ENCODE results near the gene LRRTM3.

LRRTM3 gene

GRCh38 chr10:67033878-67034277 lies 108.0 kb downstream of the LRRTM3 start:
- no peak for DNase-seq (ENCODE audit: low read depth)

DNA sequence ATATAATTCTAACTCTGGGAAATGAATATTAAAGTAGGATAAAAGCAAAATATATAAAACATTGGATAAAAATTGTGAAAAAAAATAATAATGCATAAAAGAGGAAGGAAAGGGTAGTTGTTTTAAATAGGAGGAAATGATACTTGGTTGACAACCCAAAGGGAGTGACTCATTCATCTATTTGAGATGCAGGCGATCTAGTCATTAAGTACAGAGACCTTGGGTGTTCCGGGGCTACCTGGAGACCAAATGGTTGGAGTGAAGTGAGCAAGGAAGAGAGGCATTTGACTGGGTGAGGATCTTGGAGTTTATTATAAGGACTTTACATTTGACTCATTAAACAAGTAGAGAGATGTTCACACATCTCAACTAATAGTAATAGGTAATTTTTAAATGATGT lies 111.0 kb downstream of the LRRTM3 start:
- no peak for DNase-seq (ENCODE audit: low read depth)

GRCh38 chr10:67043041-67043440 lies 117.2 kb downstream of the LRRTM3 start:
- no peak for DNase-seq (ENCODE audit: low read depth)

DNA sequence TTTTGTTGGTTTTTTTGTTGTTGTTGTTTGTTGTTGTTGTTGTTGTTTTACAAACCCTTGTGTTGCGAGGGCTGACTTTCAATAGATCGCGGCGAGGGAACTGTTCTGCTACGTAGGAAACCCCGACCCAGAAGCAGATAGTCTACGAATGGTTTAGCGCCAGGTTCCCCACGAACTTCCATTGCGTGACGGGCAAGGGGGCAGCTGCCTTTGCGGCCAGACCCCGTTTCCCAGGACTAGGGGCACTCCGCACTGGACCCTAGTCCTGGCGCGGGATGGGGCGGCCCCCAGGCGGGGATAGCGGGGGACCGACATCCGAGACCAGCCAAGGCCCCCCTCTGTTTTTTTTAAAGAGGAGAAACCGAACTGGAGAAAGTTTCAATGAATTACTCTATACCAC lies 119.6 kb downstream of the LRRTM3 start:
- no peak for DNase-seq (ENCODE audit: low read depth)

DNA sequence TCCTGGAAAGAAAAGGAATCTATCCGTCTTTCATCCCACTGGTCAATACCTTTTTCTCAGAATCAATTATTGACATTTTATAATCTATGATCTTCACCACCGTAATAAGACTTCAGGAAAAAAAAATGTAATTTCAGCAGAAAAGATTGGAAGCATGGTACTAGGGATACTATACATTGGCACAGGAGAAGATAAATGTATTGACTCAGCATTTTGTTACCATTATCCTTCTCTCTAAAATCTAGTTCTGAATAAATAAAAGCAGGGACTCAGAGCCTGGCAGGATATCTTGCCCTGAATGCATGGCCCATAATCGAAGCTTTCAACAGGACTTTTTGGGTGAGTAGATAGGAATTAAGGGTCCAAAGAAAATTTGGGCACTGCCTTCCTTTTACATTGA lies 120.7 kb downstream of the LRRTM3 start:
- no peak for DNase-seq (ENCODE audit: low read depth)

- no peak for DNase-seq (ENCODE audit: low read depth)
Measured at GRCh38 chr10:67049988-67050387, 124.2 kb downstream of the LRRTM3 start.

DNA sequence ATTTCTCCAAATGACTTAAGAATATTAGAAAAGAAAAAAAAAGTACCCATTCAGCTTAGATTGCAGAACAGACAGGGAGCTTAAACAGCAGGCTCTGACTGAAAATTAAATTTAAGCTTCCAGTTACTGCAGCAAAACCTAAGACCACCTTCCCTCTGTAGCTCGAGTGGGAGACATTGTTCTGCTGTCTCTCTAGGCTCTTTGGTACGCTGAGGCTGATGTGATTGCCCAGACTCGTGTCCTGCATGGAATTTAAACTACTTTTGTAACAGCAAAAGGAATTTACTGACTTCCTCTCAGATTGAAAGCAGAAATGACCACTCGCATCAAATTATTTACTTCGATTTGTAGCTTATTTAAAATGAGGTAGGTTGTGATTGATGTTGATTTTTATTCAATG lies 124.6 kb downstream of the LRRTM3 start:
- no peak for DNase-seq (ENCODE audit: low read depth)

DNA sequence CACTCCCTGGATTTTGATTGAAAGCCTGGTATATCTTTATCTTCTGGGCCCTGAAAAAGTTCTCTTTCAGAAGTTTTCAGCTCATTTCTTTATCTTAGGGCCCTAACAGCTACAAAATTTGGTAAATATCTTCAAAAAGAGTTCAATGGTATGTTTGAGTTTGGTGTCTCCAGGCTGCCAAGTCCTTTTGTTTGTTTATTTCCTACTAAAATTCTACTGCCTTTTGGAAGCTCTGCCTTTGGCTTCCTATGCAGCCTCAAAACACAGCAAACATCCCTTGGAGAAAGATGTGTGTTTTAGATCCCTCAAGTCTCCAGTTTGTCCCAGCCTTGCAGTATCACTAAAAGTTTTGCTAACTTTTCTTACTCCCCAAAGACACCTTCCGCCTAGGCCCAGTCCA lies 146.8 kb downstream of the LRRTM3 start:
- DNase-seq (ENCODE audit: low read depth): no peak

GRCh38 chr10:67075491-67075971 lies 149.7 kb downstream of the LRRTM3 start:
- DNase-seq (ENCODE audit: low read depth): no peak

DNA sequence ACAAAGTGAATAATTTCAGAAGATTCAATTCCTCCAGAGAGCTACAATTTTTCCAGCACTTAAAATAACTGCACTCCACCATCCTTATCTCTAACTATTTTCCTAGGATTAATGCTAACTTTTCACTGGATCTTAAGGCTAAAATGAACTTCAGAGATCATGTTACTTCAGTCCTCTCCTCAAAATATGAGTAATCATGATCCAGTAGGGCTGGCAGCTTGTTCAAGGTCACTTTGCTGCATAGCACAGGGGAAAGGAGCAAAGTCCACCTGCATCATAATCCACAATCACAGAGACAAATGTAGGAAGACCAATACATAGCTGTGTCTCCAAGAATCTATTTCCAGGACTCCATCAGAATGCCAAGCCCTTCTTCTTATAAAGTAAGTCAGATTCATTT lies 150.3 kb downstream of the LRRTM3 start:
- DNase-seq (ENCODE audit: low read depth): no peak

GRCh38 chr10:67077376-67077775 lies 151.5 kb downstream of the LRRTM3 start:
- no peak for DNase-seq (ENCODE audit: low read depth)

GRCh38 chr10:67079126-67079525 lies 153.3 kb downstream of the LRRTM3 start:
- DNase-seq (ENCODE audit: low read depth): no peak

DNA sequence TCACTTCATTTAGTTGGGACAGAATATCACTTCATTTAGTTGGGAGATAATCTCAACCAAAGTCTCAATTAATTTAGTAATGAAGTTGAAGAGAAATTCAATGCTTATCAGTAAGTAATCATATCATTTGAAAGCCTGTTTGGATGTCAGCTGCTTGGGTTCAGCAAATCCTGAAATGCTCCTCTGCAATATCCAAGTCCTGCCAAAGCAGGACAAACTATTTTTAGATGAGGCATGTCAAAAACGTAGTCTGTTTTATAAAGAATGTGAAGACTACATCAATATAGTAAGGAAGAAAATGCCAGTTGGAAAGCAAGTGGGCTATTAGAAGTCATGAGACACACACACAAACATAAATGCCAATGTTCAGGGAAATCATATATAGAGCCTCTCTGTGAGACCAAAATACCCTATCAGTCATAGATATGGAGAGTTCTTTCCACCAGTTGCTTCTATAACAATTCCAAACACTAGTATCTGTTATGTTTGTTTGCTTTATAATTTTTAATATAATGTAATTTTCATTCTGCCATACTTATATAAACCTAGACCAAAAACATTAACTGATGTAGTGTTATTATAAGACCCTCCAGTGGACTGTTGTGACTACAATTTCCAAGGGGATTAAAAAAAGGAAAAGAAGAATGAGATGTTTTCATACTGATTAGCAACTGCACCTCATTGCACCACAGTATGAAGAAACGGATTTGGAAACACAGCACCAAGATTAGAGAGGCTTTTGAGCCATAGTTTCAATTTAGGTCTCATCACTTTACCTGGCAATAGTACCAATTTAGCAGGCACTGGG lies 160.7 kb downstream of the LRRTM3 start:
- no peak for DNase-seq (ENCODE audit: low read depth)

GRCh38 chr10:67087135-67087425 lies 161.2 kb downstream of the LRRTM3 start:
- no peak for DNase-seq (ENCODE audit: low read depth)

- DNase-seq (ENCODE audit: low read depth): no peak
Measured at GRCh38 chr10:67088036-67088435, 162.2 kb downstream of the LRRTM3 start.

DNA sequence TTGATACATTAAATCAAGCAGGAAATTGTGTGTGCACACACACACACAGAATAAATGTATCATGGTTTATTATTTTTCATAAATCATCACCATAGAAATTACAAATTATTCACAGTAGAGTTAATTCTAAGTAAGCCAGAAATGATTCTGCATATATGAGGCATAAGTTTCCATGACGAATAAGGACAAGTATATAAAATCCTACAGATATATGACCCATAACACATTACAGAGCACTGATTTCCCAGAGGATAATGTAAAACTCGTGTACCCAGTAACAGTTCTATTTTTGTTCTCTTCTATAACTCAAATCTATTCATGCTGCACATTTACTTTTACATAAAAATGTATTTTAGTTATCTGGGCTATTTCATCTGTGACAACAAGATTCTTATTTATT lies 169.7 kb downstream of the LRRTM3 start:
- no peak for DNase-seq (ENCODE audit: low read depth)

DNA sequence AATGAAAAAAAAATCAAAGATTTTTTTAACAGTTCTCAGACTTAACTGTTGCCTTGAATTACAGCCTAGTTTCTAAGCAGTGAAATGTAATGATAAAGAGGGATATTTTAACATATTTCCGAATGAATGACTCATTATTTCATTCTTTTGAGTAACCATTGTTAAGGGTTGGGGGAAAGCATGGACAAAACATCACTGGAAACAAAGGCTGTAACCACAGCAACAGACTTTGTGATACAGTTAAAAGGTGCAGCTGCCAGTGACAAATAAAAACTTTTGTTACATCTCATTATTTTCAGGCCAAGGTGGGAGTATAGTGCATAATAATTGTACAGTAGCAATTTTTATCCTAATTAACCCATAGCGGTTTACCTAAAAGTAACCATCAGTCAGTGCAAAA lies 172.6 kb downstream of the LRRTM3 start:
- no peak for DNase-seq (ENCODE audit: low read depth)

DNA sequence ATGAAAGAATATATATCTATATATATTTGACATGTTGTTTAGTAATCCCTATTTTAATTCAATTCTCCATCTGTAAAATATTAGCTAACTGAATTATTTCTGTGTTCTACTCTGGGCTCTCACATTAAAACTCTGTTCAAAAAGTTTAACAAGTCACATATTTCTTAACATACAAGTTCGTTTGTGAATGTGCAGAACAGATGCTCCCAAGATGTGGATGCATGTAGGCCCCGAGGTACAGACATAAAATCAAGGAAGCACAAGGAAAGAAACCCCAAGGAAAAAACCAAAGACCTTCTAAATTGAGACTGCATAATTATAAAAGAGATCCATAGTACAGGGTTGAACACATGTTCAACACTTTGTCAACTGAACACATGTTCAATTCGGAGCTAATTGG lies 175.1 kb downstream of the LRRTM3 start:
- no peak for DNase-seq (ENCODE audit: low read depth)

- DNase-seq (ENCODE audit: low read depth): no peak
Measured at GRCh38 chr10:67107670-67108069, 181.8 kb downstream of the LRRTM3 start.

DNA sequence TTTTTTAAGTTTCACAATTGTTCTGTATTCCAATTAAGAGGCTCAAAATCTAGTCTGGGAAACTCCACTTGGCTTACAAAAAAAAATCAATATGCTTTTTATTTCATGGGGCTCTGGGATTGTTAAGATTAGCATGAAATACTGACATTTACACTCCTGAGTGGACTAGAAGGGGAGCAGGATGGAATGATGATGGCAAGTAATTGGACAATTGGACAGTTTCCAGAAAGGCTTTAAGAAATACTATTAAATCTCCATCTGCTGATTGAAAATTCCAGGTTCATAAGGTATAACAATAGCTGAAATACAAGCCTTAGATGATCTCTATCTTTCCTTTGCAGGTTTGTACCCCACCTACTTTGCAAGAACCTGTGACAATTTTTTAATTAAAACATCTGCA lies 184.4 kb downstream of the LRRTM3 start:
- DNase-seq (ENCODE audit: low read depth): no peak

GRCh38 chr10:67112765-67113164 lies 186.9 kb downstream of the LRRTM3 start:
- no peak for DNase-seq (ENCODE audit: low read depth)

DNA sequence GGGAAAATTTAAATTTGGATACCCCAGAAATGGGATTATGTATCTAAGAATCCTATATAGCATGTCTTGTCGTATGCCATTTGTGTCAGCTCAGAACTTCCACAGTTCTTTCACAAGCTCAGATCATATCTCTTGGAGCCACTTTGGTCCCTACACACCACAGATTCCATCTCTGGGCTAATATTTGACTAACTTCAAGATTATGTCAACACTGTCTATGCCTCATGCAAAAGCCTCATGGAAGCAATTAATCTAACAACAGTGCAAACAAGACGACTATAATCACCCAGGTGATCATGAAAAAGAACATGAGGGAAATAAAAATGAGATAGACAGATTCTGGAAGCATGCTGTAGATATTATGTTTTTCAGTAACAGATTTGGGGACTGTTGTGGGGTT lies 189.1 kb downstream of the LRRTM3 start:
- no peak for DNase-seq (ENCODE audit: low read depth)

DNA sequence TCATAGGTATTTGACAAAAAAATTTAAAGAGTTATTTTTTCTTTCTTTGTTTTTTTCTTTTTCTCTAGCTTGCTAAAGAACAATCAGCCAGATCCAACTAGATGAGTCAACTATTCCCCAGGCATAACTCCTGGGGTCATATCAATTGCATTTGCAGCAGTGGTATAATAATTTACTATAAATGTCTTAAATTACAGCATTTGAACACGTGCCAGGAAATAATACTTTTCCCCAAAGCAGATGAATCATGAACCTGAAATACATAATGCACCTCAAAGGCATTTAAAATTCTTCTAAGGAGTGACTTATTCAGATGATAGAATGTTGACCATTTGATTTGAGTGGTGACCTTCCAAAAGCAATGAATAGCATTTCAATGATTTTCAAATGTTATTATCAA lies 190.1 kb downstream of the LRRTM3 start:
- DNase-seq (ENCODE audit: low read depth): no peak

- no peak for DNase-seq (ENCODE audit: low read depth)
Measured at GRCh38 chr10:67119651-67120050, 193.8 kb downstream of the LRRTM3 start.

GRCh38 chr10:67127441-67127840 lies 201.6 kb downstream of the LRRTM3 start:
- no peak for DNase-seq (ENCODE audit: low read depth)
